ENCODE results near the gene CEACAM18.
"Not testable (repeated sequence)": the region's sequence is repeated elsewhere in the genome, so short reads cannot be mapped to it uniquely, and the experiment has no call there.

Gene CEACAM18

GRCh38 chr19:51489113-51489512, 10.8 kb downstream of the CEACAM18 start:
- DNase-seq (ENCODE audit: extremely low read depth in 1 of 2, low read depth in 1 of 2), result no peak

- DNase-seq (ENCODE audit: extremely low read depth in 1 of 2, low read depth in 1 of 2), result no peak
Observed at GRCh38 chr19:51490676-51491075, 12.3 kb downstream of the CEACAM18 start.

GRCh38 chr19:51491586-51491985, 13.2 kb downstream of the CEACAM18 start:
- no peak for DNase-seq (ENCODE audit: extremely low read depth in 1 of 2, low read depth in 1 of 2)

GRCh38 chr19:51493776-51494175, 15.4 kb downstream of the CEACAM18 start:
- no peak for DNase-seq (ENCODE audit: extremely low read depth in 1 of 2, low read depth in 1 of 2)

GRCh38 chr19:51497666-51498065, 19.3 kb downstream of the CEACAM18 start:
- DNase-seq (ENCODE audit: extremely low read depth in 1 of 2, low read depth in 1 of 2), result no peak

- not testable (repeated sequence) for DNase-seq (ENCODE audit: extremely low read depth in 1 of 2, low read depth in 1 of 2)
Observed at GRCh38 chr19:51500931-51501330, 22.6 kb downstream of the CEACAM18 start.

GRCh38 chr19:51501594-51502263, 23.4 kb downstream of the CEACAM18 start, which contains the start of gene SIGLEC12:
TSS of gene SIGLEC12 (minus strand) at chr19:51501800. CDS start at chr19:51501733, 67 bp downstream.
- no peak for DNase-seq (ENCODE audit: extremely low read depth in 1 of 2, low read depth in 1 of 2)

- DNase-seq (ENCODE audit: extremely low read depth in 1 of 2, low read depth in 1 of 2), result no peak
Observed at GRCh38 chr19:51503286-51503817, 25.0 kb downstream of the CEACAM18 start.

GRCh38 chr19:51503896-51504295, 25.6 kb downstream of the CEACAM18 start:
- DNase-seq (ENCODE audit: extremely low read depth in 1 of 2, low read depth in 1 of 2), result no peak

- no peak for DNase-seq (ENCODE audit: extremely low read depth in 1 of 2, low read depth in 1 of 2)
Observed at GRCh38 chr19:51505904-51506303, 27.6 kb downstream of the CEACAM18 start.

GRCh38 chr19:51507192-51507591, 28.9 kb downstream of the CEACAM18 start:
- DNase-seq (ENCODE audit: extremely low read depth in 1 of 2, low read depth in 1 of 2), result no peak

GRCh38 chr19:51507640-51508058, 29.3 kb downstream of the CEACAM18 start:
- DNase-seq (ENCODE audit: extremely low read depth in 1 of 2, low read depth in 1 of 2), result no peak

GRCh38 chr19:51508059-51508733, 29.9 kb downstream of the CEACAM18 start:
- no peak for DNase-seq (ENCODE audit: extremely low read depth in 1 of 2, low read depth in 1 of 2)

GRCh38 chr19:51509823-51510660, 31.7 kb downstream of the CEACAM18 start:
- DNase-seq (ENCODE audit: extremely low read depth in 1 of 2, low read depth in 1 of 2), result no peak

GRCh38 chr19:51511353-51511752, 33.0 kb downstream of the CEACAM18 start:
- no peak for DNase-seq (ENCODE audit: extremely low read depth in 1 of 2, low read depth in 1 of 2)

- DNase-seq (ENCODE audit: extremely low read depth in 1 of 2, low read depth in 1 of 2), result no peak
Observed at GRCh38 chr19:51513968-51514367, 35.6 kb downstream of the CEACAM18 start.

- no peak for DNase-seq (ENCODE audit: extremely low read depth in 1 of 2, low read depth in 1 of 2)
Observed at GRCh38 chr19:51514866-51515481, 36.6 kb downstream of the CEACAM18 start.

GRCh38 chr19:51520728-51521127, 42.4 kb downstream of the CEACAM18 start:
- no peak for DNase-seq (ENCODE audit: extremely low read depth in 1 of 2, low read depth in 1 of 2)

- no peak for DNase-seq (ENCODE audit: extremely low read depth in 1 of 2, low read depth in 1 of 2)
Observed at GRCh38 chr19:51521357-51521756, 43.0 kb downstream of the CEACAM18 start.

- DNase-seq (ENCODE audit: extremely low read depth in 1 of 2, low read depth in 1 of 2), result no peak
Observed at GRCh38 chr19:51521781-51522180, 43.4 kb downstream of the CEACAM18 start.

Measured in activated CD8-positive, alpha-beta memory T cell treated with anti-CD3 and anti-CD28 coated beads for 1 hour (primary cell).